ENCODE results near the gene LRRC8D.

- no peak for TF ChIP-seq CTCF (IDR thresholded peaks at IDR 0.05)
- no peak for TF ChIP-seq POLR2A (IDR thresholded peaks at IDR 0.05)
- TF ChIP-seq EP300 (IDR thresholded peaks at IDR 0.05) = no peak
Measured at GRCh38 chr1:89906088-89906487, 85.3 kb downstream of the LRRC8D start.

Data from ovary (tissue), 3 donors.